HG03025 (cell line): ENCODE measurements around the gene TARP.
"Not testable (repeated sequence)": the region's sequence is repeated elsewhere in the genome, so short reads cannot be mapped to it uniquely, and the experiment has no call there.

Source experiments
- ATAC-seq: cut with Tn5 transposase; IDR thresholded peaks from one replicate; pipeline ENCODE4 v1.9.1; 2021; ENCODE audit warnings: mild to moderate bottlenecking, moderate library complexity; ENCODE audit not compliant: unreplicated experiment, low FRiP score

The TARP gene

GRCh38 chr7:38299275-38299931, 26.0 kb upstream of the TARP start:
- no peak for ATAC-seq

GRCh38 chr7:38296059-38296857, 22.8 kb upstream of the TARP start:
- no peak for ATAC-seq

- no peak for ATAC-seq
Observed at GRCh38 chr7:38294926-38295325, 21.5 kb upstream of the TARP start.

DNA sequence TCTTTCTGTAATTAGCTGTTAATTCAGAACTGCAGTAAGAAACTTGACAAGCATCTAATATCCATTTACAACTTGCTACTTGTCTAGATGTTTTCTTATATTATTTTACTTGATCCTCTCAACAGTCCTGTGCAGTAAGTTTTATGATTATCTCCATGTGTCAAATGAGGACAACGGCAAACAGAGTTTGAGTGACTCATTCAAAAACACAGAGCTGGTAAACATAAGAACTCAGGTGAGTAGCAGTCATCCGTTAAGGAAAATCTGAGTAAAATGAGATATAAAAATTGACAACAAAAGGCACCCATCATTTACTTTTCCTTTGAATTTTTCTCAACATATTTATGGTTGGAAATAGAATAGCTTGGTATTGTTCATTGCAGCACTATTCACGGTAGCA, 19.0 kb upstream of the TARP start:
- no peak for ATAC-seq

GRCh38 chr7:38291650-38292049, 18.2 kb upstream of the TARP start:
- ATAC-seq = no peak

DNA sequence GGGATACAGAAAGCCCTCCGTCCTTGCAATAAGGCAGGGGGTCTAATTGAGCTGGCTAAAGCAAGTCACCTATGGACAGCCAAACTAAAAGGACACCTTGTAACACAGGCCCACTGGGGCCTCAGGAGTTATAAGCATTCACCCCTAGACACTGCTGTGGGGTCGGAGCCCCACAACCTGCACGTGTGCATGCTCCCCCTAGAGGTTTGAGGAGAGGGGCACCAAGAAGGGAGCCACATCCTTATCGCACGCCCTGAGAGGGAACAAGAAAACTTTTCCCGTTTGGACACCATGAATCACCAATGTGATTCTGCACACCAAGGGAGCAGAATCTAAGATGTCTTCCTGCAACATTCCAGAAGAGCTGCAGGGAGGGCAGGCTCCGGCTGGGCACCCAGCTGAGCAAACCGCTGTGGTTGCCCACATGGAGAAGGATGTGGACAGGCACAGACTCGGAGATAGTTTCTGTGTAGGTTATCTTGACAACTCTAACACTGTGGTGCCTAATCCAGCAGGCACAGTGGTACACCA, 17.7 kb upstream of the TARP start:
- ATAC-seq = no peak

GRCh38 chr7:38284553-38284952, 11.1 kb upstream of the TARP start:
- ATAC-seq = no peak

DNA sequence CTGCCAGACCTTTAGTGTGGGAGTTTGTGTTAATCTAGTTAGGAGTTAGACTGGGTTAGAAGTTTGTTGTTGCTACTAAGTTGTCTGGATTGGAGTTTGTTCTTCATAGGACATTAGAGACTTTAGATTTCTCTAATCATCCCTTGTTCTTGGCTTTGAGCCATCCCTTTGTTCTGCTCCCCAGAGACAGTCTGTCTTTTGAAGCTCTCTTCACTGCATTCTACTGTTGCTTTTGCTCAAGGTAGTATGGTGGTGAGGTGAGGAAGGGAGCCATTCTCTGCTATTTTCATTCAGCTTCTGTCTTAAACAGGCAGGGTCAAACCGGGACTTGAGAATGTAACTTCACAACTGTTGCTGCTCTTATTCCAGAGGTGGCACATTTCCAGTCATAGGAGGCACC, 10.4 kb upstream of the TARP start:
- ATAC-seq = no peak

DNA sequence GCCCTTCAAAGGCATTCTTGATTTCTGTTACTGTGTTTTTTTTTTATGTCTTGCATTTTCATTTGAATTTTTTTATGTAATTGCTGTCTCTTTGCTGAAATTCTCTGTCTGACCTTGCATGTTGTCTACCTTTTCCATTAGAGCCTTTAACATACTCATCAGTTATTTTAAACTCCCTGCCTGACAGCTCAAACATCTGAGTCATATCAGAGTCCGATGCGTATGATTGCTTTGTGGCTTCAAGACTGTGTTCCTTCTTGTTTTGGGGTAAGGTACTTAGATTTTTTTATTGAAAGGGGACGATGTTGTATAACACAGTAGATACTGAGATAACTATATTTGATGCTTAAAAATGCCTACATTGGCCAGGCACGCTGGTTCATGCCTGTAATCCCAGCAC, 9.7 kb upstream of the TARP start:
- no peak for ATAC-seq

DNA sequence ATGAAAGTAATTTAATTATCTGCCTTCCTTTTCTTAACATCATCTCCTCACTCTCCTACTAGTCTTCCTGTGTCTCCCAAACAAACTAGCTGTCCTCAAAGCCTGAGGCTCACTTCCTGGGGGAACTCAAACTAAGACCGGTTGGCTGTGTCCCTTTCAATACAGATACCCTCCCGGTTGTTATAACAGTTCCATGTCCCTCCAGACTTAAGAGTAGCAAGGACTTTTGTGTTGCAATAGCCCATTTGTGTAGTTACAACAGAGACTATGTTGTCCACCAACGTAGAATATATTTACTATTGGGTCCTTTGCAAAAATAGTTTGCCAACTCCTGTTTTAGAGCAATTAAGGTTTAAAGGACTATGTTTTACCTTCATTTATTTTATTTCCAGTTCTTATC, 8.6 kb upstream of the TARP start:
- ATAC-seq = no peak

DNA sequence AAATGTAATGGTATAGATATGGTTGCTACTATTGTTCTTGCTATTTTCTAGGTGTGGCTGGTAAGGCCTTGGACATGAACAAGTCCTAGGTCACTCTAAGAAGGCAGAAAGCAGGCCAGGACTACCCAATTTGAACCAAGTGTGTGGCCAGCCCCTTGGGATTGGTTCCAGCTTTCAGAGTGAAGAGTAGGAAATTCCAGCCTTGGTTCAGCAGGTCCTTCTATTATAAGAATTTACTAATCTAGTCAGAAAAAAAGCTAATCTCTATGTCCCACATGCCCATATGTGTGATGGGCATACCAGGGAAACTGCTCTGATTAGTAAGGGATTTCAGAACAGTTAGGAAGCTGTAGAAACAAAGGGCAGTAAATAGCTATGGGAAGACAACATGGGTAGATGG, 7.8 kb upstream of the TARP start:
- ATAC-seq = no peak

GRCh38 chr7:38280707-38281106, 7.3 kb upstream of the TARP start:
- ATAC-seq = no peak

- no peak for ATAC-seq
Observed at GRCh38 chr7:38280000-38280399, 6.6 kb upstream of the TARP start.

GRCh38 chr7:38276096-38276877, 2.9 kb upstream of the TARP start:
- no peak for ATAC-seq

- ATAC-seq = no peak
Observed at GRCh38 chr7:38274927-38275620, 1.6 kb upstream of the TARP start.

DNA sequence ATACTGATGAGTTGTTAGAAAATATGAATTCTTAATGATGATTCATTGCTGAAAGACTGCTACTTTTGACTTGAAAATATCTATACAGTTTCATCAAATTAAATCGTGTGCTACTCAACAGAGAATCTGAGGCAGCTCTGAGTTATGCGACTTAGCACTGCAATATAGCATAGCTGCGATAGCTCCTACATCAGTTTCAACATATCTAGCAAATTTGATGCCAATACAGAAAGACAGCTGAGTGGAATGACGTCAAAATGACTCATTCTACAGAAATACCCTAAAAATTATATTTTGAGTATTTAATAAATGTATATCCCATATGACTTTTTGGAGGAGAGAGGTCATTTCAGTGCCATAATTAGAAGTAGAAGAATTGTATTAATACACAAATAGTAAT, 1.1 kb upstream of the TARP start:
- no peak for ATAC-seq

DNA sequence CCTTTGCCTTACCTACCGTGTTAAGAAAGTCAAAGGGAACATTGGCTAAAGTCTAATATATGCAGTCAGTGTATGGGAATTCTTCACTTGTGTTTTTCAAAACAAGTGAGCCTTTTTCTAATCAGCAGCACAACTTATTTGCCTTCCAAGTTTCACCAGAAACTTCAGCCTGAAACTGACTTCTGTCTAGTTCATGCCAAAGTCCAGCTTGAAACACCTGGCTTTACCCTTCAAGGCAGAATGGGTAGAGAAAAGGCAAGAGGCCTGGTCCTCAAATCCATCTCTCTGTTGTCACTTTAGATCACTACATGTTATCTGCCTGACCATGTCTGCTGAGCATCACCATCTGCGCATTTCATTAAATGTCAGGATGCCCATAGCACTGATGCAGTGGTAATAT, 3.0 kb downstream of the TARP start:
- ATAC-seq = not testable (repeated sequence)

DNA sequence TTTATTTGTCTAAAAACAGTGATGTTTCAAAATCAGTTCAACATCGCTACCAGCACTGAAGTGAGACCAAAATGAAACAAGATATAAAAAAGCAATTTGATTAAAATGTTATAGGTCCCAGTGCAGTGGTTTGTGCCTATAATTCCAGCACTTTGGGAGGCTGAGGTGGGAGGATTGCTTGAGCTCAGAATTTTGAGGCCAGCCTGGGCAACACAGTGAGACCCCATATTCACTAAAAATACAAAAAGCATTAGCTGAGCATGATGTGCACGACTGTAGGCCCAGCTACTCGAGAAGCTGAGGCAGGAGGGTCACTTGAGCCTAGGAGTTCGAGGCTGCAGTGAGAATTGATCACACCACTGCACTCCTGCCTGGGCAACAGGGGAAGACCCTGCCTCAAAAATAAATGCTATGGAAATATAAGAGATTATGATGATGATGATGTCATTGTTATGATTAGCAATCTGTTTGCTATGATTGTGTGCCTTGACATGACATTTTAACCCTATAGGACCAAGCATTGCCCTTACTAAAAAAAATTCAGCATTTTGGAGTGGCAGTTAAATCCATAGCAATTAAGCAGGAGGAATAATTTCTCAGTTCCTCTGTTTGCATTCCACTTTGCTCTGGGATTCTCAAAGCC, 3.6 kb downstream of the TARP start:
- ATAC-seq = not testable (repeated sequence)

- ATAC-seq = not testable (repeated sequence)
Observed at GRCh38 chr7:38265958-38266357, 7.5 kb downstream of the TARP start.

GRCh38 chr7:38264602-38265001, 8.8 kb downstream of the TARP start:
- ATAC-seq = not testable (repeated sequence)
